ENCODE measurements around the gene MRPL43.
A peak's percentile ranks its signal among the peaks of the same experiment; 100 is the strongest.
"Not testable (repeated sequence)": the region's sequence is repeated elsewhere in the genome, so short reads cannot be mapped to it uniquely, and the experiment has no call there.

MRPL43 gene

GRCh38 chr10:100986952-100987684 lies at the start of gene MRPL43, which contains the start of gene TWNK:
Gene MRPL43, minus strand, starts transcription at chr10:100987497. Its CDS starts 54 bp downstream, at chr10:100987443.
Gene TWNK, plus strand, starts transcription at chr10:100987543. Its CDS starts 668 bp downstream, at chr10:100988211.
- peak; percentile 81 for DNase-seq

DNA sequence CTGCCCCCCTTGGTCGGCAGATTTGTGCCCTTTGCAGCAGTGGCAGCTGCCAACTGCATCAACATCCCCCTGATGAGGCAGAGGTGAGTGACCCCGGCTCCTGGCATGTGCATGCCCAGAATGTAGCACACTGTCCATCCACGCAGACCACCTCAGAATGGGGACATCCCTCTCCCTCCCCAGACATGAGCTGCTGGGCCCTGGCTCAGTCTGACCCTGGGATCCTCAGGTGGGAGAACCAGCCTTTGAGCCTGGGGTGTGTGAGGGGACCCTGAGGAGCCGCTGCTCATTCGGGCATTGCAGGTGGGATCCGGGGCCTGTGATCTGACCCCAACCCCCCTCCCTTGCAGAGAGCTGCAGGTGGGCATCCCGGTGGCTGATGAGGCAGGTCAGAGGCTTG lies 49.4 kb upstream of the MRPL43 start:
- no peak for DNase-seq

DNA sequence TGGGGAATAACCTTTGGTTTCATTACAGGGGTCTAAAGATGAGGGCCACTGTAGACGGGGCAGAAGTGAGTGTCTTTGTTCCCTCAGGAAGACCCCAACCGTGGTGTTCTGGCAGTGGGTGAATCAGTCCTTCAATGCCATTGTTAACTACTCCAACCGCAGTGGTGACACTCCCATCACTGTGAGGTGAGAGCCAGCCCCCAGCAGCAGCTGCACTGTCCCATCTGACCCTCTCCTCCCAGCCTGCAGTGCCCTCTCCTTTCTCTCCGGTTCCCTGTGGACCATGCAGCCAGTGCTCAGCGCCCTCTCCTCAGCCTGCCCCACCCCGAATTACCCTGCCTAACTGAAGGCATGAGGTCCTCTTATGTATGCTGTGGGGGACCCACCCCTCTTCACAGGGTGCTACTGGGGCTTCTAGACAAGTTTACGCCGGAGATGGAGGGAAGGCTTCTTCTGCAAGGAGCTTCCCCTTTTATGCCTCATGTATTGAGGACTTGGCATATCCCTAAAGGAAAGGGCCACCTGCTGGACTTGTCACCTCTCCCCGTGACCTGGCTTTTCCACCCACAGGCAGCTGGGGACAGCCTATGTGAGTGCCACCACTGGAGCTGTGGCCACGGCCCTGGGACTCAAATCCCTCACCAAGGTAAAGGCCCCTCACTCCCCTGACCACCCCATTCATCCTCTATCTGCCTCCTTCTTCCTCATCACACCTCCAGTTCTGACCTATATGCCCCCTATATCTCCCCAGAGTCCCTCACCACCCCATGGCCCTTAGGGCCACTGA lies 48.8 kb upstream of the MRPL43 start:
- no peak for DNase-seq

DNA sequence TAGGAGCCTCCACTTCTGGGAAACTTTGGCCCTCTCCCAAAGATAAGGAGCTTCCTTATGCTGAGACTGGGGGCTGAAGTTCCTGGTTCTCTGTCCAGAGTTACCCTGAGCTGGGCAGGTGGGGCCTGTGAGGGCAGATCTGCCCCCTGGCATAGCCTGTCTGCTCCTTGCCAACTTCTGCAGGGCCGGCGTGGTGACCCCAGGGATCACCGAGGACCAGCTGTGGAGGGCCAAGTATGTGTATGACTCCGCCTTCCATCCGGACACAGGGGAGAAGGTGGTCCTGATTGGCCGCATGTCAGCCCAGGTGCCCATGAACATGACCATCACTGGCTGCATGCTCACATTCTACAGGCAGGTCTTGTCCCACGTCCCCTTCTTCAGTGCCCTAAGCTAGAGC lies 48.0 kb upstream of the MRPL43 start:
- no peak for DNase-seq

DNA sequence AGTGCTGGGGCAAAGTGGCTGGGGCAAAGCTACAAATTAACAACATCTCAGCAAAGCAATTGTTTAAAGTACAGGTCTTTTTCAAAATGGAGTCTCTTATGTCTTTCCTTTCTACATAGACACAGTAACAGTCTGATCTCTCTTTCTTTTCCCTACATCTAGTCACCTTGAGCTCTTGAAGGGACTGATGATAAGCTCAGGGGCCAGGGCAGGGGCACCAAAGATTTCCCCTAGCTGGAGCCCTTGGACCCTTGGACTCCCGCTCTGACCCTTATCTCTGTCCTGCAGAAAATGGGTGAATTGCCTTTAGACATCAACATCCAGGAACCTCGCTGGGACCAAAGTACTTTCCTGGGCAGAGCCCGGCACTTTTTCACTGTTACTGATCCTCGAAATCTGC lies 47.1 kb upstream of the MRPL43 start:
- DNase-seq, result not testable (repeated sequence)

DNA sequence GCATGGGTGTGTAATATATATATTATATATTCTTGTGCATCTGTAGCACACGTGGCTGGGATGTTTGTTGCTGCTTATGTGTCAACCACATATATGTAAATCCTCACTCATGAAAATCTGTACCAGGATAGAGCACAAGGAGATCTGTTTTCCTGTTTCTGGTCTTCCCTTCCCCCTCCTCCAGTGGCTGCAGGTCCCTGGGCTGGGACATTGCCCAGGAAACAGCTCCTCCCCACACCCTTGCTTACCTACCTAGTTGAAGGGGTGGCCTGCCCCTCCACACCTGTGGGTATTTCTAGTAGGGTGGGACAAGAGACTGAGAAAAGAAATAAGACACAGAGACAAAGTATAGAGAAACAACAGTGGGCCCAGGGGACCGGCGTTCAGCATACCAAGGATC lies 46.0 kb upstream of the MRPL43 start:
- no peak for DNase-seq

DNA sequence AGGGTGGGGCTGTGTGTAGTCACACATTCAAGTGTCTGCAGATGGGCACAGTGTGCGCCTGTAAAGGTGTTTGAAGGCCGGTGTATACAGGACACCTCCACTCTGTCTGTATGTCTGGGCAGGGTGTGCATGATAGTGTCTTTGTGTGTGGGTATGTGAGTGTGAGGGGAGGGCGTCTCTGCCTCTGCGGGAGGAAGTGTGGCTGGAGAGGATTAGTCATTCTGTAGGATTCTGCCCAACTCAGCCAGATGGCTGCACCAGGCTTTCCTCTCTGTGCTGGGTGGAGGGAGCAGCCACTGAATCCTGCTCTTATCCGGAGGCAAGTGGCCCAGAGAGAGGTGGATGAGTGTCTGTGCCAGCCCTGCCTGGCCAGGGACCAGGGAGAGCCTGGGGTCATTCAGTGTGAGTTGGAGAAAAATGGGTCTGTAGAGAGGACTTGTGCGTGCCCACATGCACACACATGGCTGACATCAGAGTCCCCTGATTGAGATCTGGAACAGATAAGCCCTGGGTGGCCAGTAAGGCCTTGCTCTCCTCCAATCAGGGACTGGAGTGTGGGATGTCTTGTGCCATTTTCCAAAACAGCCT lies 45.4 kb upstream of the MRPL43 start:
- peak; percentile 59 for DNase-seq

GRCh38 chr10:101031796-101032636 lies 44.7 kb upstream of the MRPL43 start:
- DNase-seq, result peak; percentile 83

- DNase-seq, result peak; percentile 97
Observed at GRCh38 chr10:101031128-101031795, 44.0 kb upstream of the MRPL43 start, which contains the start of the genes PDZD7 and SFXN3. Gene PDZD7, minus strand, starts transcription at chr10:101031129. Its CDS starts 910 bp downstream, at chr10:101030219. Gene SFXN3, plus strand, starts transcription at chr10:101031234. Its CDS starts 3,461 bp downstream, at chr10:101034695.

- DNase-seq, result no peak
Observed at GRCh38 chr10:101030496-101031127, 43.3 kb upstream of the MRPL43 start.

DNA sequence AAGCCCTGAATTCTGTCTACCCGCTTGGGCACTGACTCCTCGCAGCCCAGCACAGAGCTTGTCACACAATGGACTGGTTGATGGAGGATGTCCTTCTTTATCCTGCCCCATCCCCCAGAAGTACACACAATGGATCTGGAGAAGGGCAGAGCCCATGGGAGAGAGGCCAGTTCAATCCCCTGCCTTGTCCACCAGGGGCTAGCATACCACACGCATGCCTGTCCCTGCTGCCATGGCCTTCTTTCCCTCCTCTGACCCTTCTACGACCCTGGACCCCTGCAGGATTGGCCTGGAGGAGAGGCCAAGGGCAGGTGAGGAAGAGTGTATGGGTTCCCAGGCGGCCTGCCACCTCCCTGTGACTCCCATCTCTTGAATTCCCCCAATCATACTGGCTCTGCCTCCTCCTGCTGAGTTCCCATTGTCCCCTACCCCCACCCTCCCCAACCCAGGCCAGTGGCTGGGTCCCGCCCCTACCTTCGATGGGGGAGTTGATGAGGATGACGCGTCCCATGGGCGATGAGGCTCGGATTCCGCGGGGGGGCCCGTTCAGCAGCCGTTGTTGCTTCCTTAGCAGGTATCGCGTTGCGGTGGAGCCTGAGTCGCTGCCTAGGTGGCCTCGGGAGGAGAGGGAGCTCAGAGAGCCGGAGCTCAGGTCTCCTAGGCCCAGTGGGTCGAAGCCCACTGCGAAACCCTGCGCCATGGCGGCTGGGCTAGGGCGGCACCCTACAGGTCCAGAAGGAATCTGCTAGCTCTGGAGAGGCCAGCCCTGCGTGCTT lies 42.4 kb upstream of the MRPL43 start:
- no peak for DNase-seq

GRCh38 chr10:101028446-101029337 lies 41.4 kb upstream of the MRPL43 start:
- DNase-seq, result no peak

DNA sequence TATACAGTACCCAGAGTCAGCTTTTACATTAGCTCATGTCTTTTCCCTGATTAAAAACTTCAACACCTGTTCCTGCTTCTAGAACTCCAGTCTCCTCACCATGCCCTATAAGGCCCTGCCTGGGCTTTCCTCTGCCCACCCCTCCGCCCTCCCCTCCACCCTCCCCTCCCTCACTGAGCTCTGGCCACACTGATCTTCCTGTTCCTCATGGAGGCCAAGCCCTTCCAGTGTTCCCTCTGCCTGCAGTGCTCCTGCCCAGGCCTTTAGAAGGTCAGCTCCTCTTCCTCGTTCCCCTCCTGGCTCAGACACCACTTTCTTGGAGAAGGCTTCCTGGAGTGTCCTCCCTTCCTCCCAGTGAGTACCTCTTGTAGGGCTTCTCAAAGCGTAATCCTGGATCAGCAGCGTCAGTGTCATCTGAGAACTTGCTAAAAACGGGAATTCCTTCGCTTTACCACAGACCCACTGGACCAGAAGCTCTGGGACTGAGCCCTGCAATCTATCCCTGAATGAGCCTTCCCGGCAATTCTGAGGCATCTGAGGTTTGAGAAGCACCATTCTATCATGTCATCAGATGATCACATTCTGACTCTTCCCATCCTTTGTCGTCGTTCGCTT lies 39.9 kb upstream of the MRPL43 start:
- DNase-seq, result no peak

- no peak for DNase-seq
Observed at GRCh38 chr10:101022967-101023705, 35.8 kb upstream of the MRPL43 start.

GRCh38 chr10:101021692-101022251 lies 34.5 kb upstream of the MRPL43 start:
- no peak for DNase-seq

GRCh38 chr10:101021239-101021638 lies 33.9 kb upstream of the MRPL43 start:
- DNase-seq, result no peak

- DNase-seq, result no peak
Observed at GRCh38 chr10:101020427-101021075, 33.3 kb upstream of the MRPL43 start.

GRCh38 chr10:101019440-101019703 lies 32.1 kb upstream of the MRPL43 start:
- no peak for DNase-seq
